Stomach (tissue), 4 donors: ENCODE results near the gene NCKAP5.

Experiments
- EP300 ChIP-seq: sonication (generic); formaldehyde crosslinking; IDR thresholded peaks from one replicate; pipeline ENCODE4 v1.6.1; 2017; ENCODE audit warnings: antibody characterized with exemption
- POLR2A ChIP-seq, 4 donors: fragments of 450-650 bp; IDR thresholded peaks; one replicate each; pipeline ENCODE4 v1.6.1; 2016; ENCODE audit warnings: antibody characterized with exemption in 4 of 4, control low read depth in 2 of 4, mild to moderate bottlenecking in 1 of 4, moderate library complexity in 1 of 4

GRCh38 chr2:133146893-133147292 is 421.4 kb downstream of the NCKAP5 start:
- TF ChIP-seq EP300 (no peak), POLR2A (IDR thresholded peaks at IDR 0.05) (no peak)
